Adipocyte (in vitro differentiated cells): Measurements from ENCODE around the gene RPL29.

Experiments used
- DNase-seq: peaks from one replicate; pipeline ENCODE4 v3.0.0-alpha.2; 2015; ENCODE audit warnings: low read depth
- H3K27me3 ChIP-seq: replicated peaks from 2 replicates; pipeline ENCODE4 v1.7.0; 2013; ENCODE audit warnings: mild to moderate bottlenecking, low read length, moderate library complexity; ENCODE audit not compliant: control insufficient read depth, insufficient read depth
- H3K36me3 ChIP-seq: 2 replicates; pipeline ENCODE4 v1.7.0; 2013; ENCODE audit warnings: low read length, mild to moderate bottlenecking, moderate library complexity; ENCODE audit not compliant: control insufficient read depth, insufficient read depth, severe bottlenecking
- H3K4me1 ChIP-seq: 2 replicates; pipeline ENCODE4 v1.7.0; 2013; ENCODE audit warnings: mild to moderate bottlenecking, low read length, moderate library complexity; ENCODE audit not compliant: control insufficient read depth, insufficient read depth
- H3K4me3 ChIP-seq: 2 replicates; pipeline ENCODE4 v1.7.0; 2013; ENCODE audit warnings: mild to moderate bottlenecking, low read length, moderate library complexity
- H3K9ac ChIP-seq: 2 replicates; pipeline ENCODE4 v1.7.0; 2013; ENCODE audit warnings: mild to moderate bottlenecking, low read length, moderate library complexity
- H3K9me3 ChIP-seq: 2 replicates; pipeline ENCODE4 v1.7.0; 2013; ENCODE audit warnings: mild to moderate bottlenecking, low read length, moderate library complexity; ENCODE audit not compliant: control insufficient read depth

Gene RPL29

GRCh38 chr3:52015438-52016228, 19.9 kb upstream of the RPL29 start:
- Histone ChIP-seq H3K4me3 (no peak overlapping the region), H3K9ac (no peak overlapping the region), H3K4me1 (no peaks in the 10 kb centered on the region), H3K9me3 (no peaks in the 10 kb centered on the region), H3K36me3 (no peaks in the 10 kb centered on the region), H3K27me3 (no peaks in the 10 kb centered on the region)
- DNase-seq, result no peak

DNA sequence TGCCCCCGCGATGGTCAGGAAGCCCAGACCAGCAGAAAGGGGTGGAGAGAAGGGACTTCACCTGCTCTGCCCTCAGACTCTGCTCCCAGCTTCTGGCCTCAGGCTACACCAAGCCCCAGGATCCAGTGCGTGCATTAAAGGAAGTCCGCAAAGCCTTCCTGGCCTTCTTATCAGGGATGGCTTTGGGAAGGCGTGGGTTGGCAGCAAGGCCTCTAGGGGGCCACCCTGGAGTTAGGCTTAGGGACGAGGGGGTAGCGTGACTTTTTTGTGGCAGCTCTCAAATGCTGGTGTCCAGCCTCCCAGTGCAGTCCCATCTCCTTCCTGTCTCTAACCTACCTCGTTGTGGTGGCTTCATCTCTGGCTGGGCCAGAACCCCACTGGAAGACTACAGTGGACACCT, 18.9 kb upstream of the RPL29 start:
- Histone ChIP-seq H3K27me3 (peaks cover 5% of the 10 kb centered on the region), H3K36me3 (no peaks in the 10 kb centered on the region), H3K9ac (no peak overlapping the region), H3K4me1 (no peaks in the 10 kb centered on the region), H3K4me3 (no peak overlapping the region), H3K9me3 (no peaks in the 10 kb centered on the region)
- DNase-seq, result no peak

DNA sequence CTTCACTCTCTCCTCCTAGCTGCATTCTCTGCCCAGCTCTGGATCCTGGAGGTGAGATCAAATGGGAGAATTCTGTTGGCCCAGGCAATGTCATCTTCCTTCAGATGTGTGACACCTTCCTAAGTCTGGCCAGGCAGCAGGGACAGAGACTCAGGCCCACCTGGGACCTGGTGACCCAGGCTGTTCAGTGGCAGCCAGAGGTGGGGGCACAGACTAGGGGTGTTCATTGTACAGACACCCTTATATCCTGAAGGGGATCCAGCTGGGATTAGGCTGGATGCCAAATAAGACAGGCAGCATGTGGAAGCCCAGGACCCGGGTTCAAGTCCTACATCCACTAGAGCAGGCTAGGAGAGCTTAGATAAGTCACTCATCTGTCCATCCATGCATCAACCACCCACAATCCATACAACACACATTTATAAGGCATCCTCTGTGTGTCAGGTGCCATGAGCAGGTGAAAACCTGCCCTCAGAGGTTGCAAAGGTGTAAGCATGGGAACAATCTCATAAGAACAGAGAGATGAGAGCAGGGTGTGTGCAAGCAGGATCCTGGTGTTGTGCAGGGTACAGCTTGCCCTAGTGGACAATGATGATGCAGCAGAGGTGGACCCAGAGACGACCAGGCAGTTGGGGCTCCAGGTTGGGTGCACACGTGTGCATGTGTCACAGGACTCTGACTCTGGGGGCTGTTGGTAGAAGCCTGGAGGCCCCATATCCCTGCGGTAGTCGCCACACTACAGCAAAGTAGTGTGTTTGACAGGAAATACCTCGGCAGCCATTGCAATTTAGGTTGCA, 18.3 kb upstream of the RPL29 start:
- H3K4me1 ChIP-seq, result no peaks in the 10 kb centered on the region
- peaks cover 5% of the 10 kb centered on the region for H3K27me3 ChIP-seq

DNA sequence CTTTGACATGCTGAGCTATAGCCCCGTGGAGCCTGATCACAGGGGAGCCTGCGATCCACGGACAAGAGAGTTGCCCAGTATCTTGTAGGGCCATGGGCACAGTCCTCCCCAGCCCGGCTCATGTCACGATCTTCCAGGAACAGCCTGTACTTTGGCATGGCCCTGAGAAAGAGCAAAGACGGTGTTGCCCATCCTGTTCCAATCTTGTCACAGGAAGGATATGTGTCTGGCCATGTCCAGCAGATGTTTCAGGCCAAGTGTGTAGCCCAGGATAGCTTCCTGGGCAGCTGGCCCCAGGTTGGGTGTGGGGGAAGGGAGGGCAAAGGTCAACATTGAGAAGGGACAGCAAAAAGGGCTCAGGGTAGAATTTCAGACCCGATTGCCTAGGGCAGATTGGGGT, 17.0 kb upstream of the RPL29 start:
- Histone ChIP-seq H3K4me3 (no peak overlapping the region), H3K9ac (no peak overlapping the region), H3K36me3 (no peaks in the 10 kb centered on the region), H3K27me3 (peaks cover 5% of the 10 kb centered on the region), H3K4me1 (no peaks in the 10 kb centered on the region), H3K9me3 (no peaks in the 10 kb centered on the region)
- no peak for DNase-seq

More for the DNA sequence above, 18.3 kb upstream of the RPL29 start:
- H3K36me3 ChIP-seq, result no peaks in the 10 kb centered on the region
- H3K9ac ChIP-seq, result no peak overlapping the region
- DNase-seq, result no peak
- H3K9me3 ChIP-seq, result no peaks in the 10 kb centered on the region
- no peak overlapping the region for H3K4me3 ChIP-seq

DNA sequence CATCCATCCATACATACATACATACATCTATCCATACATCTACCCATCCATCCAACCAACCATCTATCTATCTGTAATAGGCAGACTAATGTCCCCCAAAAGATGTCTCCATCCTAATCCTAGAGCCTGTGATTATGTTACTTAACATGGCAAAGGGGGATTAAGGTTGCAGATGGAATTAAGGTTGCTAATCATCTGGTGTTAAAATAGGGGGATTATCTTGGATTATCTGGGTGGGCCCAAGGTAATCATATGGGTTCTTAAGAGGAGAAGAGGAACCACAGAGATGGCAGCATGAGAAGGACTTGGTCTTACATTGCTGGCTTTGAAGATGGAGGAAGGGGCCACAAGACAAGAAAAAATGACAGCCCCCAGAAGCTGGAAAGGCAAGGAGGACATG, 14.7 kb upstream of the RPL29 start:
- H3K4me3 ChIP-seq, result no peak overlapping the region
- H3K4me1 ChIP-seq, result peaks cover 8% of the 10 kb centered on the region
- H3K9ac ChIP-seq, result no peak overlapping the region
- no peak for DNase-seq
- H3K27me3 ChIP-seq, result peaks cover 5% of the 10 kb centered on the region
- no peaks in the 10 kb centered on the region for H3K36me3 ChIP-seq
- no peaks in the 10 kb centered on the region for H3K9me3 ChIP-seq

GRCh38 chr3:52007291-52007690, 11.6 kb upstream of the RPL29 start:
- Histone ChIP-seq H3K36me3 (no peaks in the 10 kb centered on the region), H3K27me3 (peaks cover 16% of the 10 kb centered on the region), H3K4me1 (peaks cover 12% of the 10 kb centered on the region), H3K4me3 (no peak overlapping the region), H3K9me3 (no peaks in the 10 kb centered on the region), H3K9ac (no peak overlapping the region)
- no peak for DNase-seq

GRCh38 chr3:52006820-52007133, 11.1 kb upstream of the RPL29 start:
- H3K4me1 ChIP-seq, result peaks cover 12% of the 10 kb centered on the region
- H3K4me3 ChIP-seq, result no peak overlapping the region
- H3K9ac ChIP-seq, result no peak overlapping the region
- no peaks in the 10 kb centered on the region for H3K9me3 ChIP-seq
- peaks cover 20% of the 10 kb centered on the region for H3K27me3 ChIP-seq
- DNase-seq, result no peak
- no peaks in the 10 kb centered on the region for H3K36me3 ChIP-seq

DNA sequence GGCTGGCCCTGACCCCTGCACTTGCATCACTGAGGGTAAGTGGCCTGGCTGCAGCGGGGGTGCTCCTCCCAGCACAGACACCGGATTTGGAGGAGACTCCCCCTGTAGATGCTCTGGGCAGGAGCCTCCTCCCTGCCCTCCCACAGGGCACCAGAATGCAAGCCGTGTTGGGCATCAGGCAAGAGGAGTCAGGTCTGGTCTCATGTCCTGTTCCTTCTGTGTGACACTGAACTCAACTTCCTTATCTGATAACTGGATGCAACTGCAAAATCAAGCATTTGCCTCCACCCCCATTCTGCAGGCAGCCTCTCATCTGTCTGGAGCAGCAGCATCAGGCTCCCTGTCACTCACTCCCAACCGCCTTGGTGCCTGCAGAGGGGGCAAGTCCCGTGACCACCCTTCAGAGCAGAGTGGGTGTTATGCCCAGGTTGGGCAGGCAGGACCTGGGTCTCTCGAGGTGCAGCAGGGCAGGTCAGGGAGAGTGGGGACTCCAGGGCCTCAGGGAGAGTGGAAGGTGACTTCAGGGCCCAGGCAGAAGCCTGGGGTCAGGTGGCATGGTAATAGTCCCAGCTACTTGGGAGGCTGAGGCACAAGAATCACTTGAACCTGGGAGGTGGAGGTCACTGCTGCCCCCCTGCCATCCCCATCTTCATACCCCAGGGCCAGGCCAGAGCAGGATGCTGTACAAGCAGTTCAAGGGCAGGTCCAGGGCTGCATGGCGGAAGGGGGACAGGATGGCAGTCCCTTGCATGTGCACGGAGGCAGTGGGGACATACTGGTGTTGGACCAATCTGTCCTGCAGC, 10.5 kb upstream of the RPL29 start:
- Histone ChIP-seq H3K36me3 (no peaks in the 10 kb centered on the region), H3K9ac (no peak overlapping the region), H3K4me1 (peaks cover 12% of the 10 kb centered on the region), H3K9me3 (no peaks in the 10 kb centered on the region), H3K4me3 (no peak overlapping the region), H3K27me3 (peaks cover 22% of the 10 kb centered on the region)
- DNase-seq, result no peak

- no peak overlapping the region for H3K4me3 ChIP-seq
- H3K36me3 ChIP-seq, result no peaks in the 10 kb centered on the region
- peaks cover 22% of the 10 kb centered on the region for H3K27me3 ChIP-seq
- peaks cover 12% of the 10 kb centered on the region for H3K4me1 ChIP-seq
- peak; percentile 58 for DNase-seq
- no peaks in the 10 kb centered on the region for H3K9me3 ChIP-seq
- no peak overlapping the region for H3K9ac ChIP-seq
Observed at GRCh38 chr3:52005571-52005986, 9.9 kb upstream of the RPL29 start.

DNA sequence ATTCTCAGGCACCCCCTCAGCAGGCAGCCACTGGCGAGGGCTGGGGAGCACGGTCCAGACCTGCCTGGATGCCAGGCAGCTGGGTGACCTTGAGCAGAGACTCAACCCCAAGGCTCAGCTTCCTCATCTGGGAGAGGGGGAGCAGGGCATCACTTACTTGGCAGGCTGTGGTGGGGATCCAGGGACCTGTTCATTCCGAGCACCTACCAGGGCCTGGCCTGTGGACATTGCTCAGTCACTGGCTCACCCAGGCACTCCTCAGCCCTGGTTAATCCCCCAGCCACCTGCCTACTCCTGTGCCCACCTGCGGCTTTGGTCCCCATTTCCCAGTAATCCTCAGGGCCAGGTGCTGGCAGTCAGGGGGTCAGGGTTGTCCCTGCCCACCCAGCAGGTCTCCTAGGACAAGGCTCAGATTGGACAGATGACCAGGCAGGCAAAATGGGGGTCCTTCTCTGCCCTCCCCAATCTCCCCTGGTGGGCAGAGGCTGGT, 9.3 kb upstream of the RPL29 start:
- Histone ChIP-seq H3K4me3 (no peak overlapping the region), H3K27me3 (peaks cover 16% of the 10 kb centered on the region), H3K9me3 (no peaks in the 10 kb centered on the region), H3K36me3 (no peaks in the 10 kb centered on the region), H3K4me1 (peaks cover 12% of the 10 kb centered on the region), H3K9ac (no peak overlapping the region)
- no peak for DNase-seq
